Natural killer cell (primary cell): ENCODE results near the gene ZFP36L2. TPM values are rescaled to one million over a fixed set of nuclear protein-coding genes. Genes with fewer than 3 reads are reported as not detected.

Experiments used
- ATAC-seq, 3 donors: fragments of 150-1000 bp in 2 of 3; fragments of 200-7000 bp in 1 of 3; cut with Tn5 transposase; 1 replicate in 1 of 3; 2 replicates in 2 of 3; pipeline ENCODE4 v1.10.0; 2021; ENCODE audit warnings: mild to moderate bottlenecking in 2 of 3, moderate library complexity in 2 of 3
- DNase-seq, 2 donors: peaks; one replicate each; pipeline versions ENCODE4 v3.0.0 to v3.0.0-alpha.2; 2013 to 2021; ENCODE audit warnings: mixed read lengths in 1 of 2
- H3K27ac ChIP-seq: one replicate; pipeline ENCODE4 v1.5.1; 2013; ENCODE audit warnings: mild to moderate bottlenecking, low read length
- H3K27me3 ChIP-seq: one replicate; pipeline ENCODE4 v1.6.1; 2013; ENCODE audit warnings: low read length; ENCODE audit not compliant: control insufficient read depth, insufficient read depth
- H3K36me3 ChIP-seq: one replicate; pipeline ENCODE4 v1.6.1; 2013; ENCODE audit warnings: low read length; ENCODE audit not compliant: control insufficient read depth, insufficient read depth
- H3K4me1 ChIP-seq: one replicate; pipeline ENCODE4 v1.6.1; 2013; ENCODE audit warnings: low read length; ENCODE audit not compliant: control insufficient read depth, insufficient read depth
- H3K4me3 ChIP-seq: one replicate; pipeline ENCODE4 v1.5.1; 2013; ENCODE audit warnings: low read length
- H3K9me3 ChIP-seq: one replicate; pipeline ENCODE4 v1.6.1; 2013; ENCODE audit warnings: low read length; ENCODE audit not compliant: control insufficient read depth, insufficient read depth
- H3K27ac Mint-ChIP-seq, 2 donors: one replicate each; pipeline ENCODE4 v1.8.0; 2022; ENCODE audit warnings: mild to moderate bottlenecking in 2 of 2, mixed read lengths in 2 of 2, moderate library complexity in 1 of 2
- H3K27me3 Mint-ChIP-seq, 2 donors: one replicate each; pipeline ENCODE4 v1.8.0; 2022; ENCODE audit warnings: low read depth in 2 of 2, mixed read lengths in 2 of 2
- H3K36me3 Mint-ChIP-seq: one replicate; pipeline ENCODE4 v1.8.0; 2022; ENCODE audit warnings: mixed read lengths
- H3K4me1 Mint-ChIP-seq, 2 donors: one replicate each; pipeline ENCODE4 v1.8.0; 2022; ENCODE audit warnings: mixed read lengths in 2 of 2
- H3K4me3 Mint-ChIP-seq: one replicate; pipeline ENCODE4 v1.8.0; 2022; ENCODE audit warnings: mild to moderate bottlenecking, moderate library complexity, mixed read lengths
- H3K9me3 Mint-ChIP-seq, 2 donors: one replicate each; pipeline ENCODE4 v1.8.0; 2022; ENCODE audit warnings: mixed read lengths in 2 of 2
- WGBS: methylation state at CpG from one replicate; pipeline ENCODE4 v1.1.7; 2013; ENCODE audit warnings: missing lambda C conversion rate; ENCODE audit not compliant: insufficient coverage; 5-methylcytosine and 5-hydroxymethylcytosine counted together
- intact Hi-C: fragments of 100-400 bp; cut with micrococcal nuclease; formaldehyde crosslinking; loops from one replicate; pipeline ENCODE4 v1.14.2; 2022
- total RNA-seq, 4 donors: library from RNA; stranded (reverse); fragments of 120-200 nt in 1 of 4; gene quantifications; one replicate each; pipeline versions ENCODE4 v1.2.3 to v1.2.4, GENCODE V29; 2013 to 2022
- TF ChIP-seq, protein P1 (sequence below): fragments of 200-600 bp; IDR thresholded peaks from one replicate; pipeline ENCODE4 v1.8.0; 2022; ENCODE audit warnings: antibody characterized with exemption

The ZFP36L2 gene
- total RNA-seq, 3 donors from 2014 or later (not counting 1 experiment from before 2014, with no cell fraction given) = 376 to 428 (median 418) TPM

DNA sequence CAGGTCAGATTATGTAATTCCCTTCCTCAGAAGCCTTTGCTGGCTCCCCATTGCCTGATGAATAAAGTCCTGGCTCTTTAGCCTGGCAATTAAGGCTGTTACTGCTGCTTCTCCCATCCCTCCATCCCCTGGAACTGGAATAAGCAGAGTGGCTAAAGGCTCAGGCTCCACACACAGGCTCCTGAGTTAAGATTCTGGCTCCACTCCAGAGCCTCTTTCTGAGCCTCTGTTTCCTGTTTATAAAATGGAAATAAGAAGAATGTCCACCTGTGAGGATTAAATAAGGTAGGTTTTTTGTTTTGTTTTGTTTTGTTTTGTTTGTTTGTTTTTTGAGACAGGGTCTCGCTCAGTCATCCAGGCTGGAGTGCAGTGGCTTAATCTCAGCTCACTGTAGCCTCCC lies 50.0 kb downstream of the ZFP36L2 start:
- Histone ChIP-seq H3K4me1 (peaks cover 76% of the 10 kb centered on the region), H3K9me3 (peaks cover 12% of the 10 kb centered on the region), H3K4me3 (no peak overlapping the region), H3K27ac (peak overlapping the region; percentile 94), H3K36me3 (no peaks in the 10 kb centered on the region), H3K27me3 (no peaks in the 10 kb centered on the region)
- Mint-ChIP-seq H3K27me3 (no peaks in the 10 kb centered on the region), H3K36me3 (no peaks in the 10 kb centered on the region), H3K9me3 (no peaks in the 10 kb centered on the region), H3K27ac (peak overlapping the region; percentile 99), H3K4me1 (peaks cover 37 to 64% of the 10 kb centered on the region in 2 donors), H3K4me3 (no peak overlapping the region)
- 91% methylated on average over 1 of the region's 1 CpG for WGBS
- DNase-seq (peak in 1 of 2 donors; percentile 45), ATAC-seq (no peak)
- TF ChIP-seq, protein P1, sequence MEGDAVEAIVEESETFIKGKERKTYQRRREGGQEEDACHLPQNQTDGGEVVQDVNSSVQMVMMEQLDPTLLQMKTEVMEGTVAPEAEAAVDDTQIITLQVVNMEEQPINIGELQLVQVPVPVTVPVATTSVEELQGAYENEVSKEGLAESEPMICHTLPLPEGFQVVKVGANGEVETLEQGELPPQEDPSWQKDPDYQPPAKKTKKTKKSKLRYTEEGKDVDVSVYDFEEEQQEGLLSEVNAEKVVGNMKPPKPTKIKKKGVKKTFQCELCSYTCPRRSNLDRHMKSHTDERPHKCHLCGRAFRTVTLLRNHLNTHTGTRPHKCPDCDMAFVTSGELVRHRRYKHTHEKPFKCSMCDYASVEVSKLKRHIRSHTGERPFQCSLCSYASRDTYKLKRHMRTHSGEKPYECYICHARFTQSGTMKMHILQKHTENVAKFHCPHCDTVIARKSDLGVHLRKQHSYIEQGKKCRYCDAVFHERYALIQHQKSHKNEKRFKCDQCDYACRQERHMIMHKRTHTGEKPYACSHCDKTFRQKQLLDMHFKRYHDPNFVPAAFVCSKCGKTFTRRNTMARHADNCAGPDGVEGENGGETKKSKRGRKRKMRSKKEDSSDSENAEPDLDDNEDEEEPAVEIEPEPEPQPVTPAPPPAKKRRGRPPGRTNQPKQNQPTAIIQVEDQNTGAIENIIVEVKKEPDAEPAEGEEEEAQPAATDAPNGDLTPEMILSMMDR = no peak
- intact Hi-C loops = no loop called here

DNA sequence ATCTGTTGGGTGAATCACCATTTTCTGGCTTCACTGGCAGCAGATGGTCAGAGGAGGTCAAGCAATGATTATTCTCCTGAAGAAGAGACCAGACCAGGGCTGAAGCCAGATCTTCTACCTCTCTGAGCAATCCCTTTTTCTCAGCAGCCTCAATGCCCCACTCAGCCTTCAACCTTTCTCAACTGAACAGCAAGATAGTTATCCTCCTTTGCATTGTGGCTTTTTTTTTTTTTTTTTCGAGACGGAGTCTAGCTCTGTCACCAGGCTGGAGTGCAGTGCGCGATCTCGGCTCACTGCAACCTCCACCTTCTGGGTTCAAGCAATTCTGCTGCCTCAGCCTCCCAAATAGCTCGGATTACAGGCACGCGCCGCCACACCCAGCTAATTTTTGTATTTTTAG lies 50.5 kb downstream of the ZFP36L2 start:
- Mint-ChIP-seq H3K4me1 (peaks cover 37 to 63% of the 10 kb centered on the region in 2 donors), H3K9me3 (no peaks in the 10 kb centered on the region), H3K27me3 (no peaks in the 10 kb centered on the region), H3K27ac (peak overlapping the region; percentile 99), H3K36me3 (no peaks in the 10 kb centered on the region), H3K4me3 (peak overlapping the region; percentile 42)
- peaks cover 12% of the 10 kb centered on the region for H3K9me3 ChIP-seq
- intact Hi-C loops = no loop called here
- WGBS = 86% methylated on average over 9 of the region's 9 CpGs
- no peaks in the 10 kb centered on the region for H3K36me3 ChIP-seq
- TF ChIP-seq, protein P1 = no peak
- H3K4me3 ChIP-seq = no peak overlapping the region
- no peaks in the 10 kb centered on the region for H3K27me3 ChIP-seq
- ATAC-seq (no peak), DNase-seq (peak in 1 of 2 donors; percentile 69)
- H3K27ac ChIP-seq = peak overlapping the region; percentile 94
- peaks cover 82% of the 10 kb centered on the region for H3K4me1 ChIP-seq

DNA sequence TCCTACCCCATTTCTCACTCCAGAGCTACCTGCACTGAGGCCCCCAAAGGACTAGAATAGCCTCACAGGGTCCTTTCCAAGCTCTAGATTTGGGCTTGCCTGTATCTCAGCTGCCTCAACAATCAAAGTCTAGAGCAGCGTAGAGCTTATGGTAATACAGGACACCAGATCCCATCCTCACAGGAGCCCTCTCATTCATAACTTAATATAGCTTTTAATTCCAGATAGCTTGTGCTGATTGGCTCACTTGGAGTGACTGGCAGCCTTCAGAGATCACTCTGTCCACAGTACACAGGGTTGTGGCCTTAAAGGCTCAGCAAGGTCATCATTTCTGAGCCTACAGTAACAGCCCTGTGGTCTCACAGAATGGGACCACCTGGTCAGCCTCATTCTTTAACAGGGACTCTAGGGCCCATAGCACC lies 51.4 kb downstream of the ZFP36L2 start:
- H3K9me3 ChIP-seq = peaks cover 12% of the 10 kb centered on the region
- TF ChIP-seq, protein P1 = no peak
- H3K27me3 ChIP-seq = no peaks in the 10 kb centered on the region
- peak overlapping the region; percentile 88 for H3K4me3 Mint-ChIP-seq
- peak overlapping the region; percentile 99 for H3K27ac Mint-ChIP-seq
- no peaks in the 10 kb centered on the region for H3K27me3 Mint-ChIP-seq
- ATAC-seq (peak in 1 of 3 donors; percentile 1), DNase-seq (no peak)
- peaks cover 90% of the 10 kb centered on the region for H3K4me1 ChIP-seq
- H3K36me3 Mint-ChIP-seq = no peaks in the 10 kb centered on the region
- intact Hi-C loops = no loop called here
- no peak overlapping the region for H3K4me3 ChIP-seq
- H3K4me1 Mint-ChIP-seq = peaks cover 39 to 67% of the 10 kb centered on the region in 2 donors
- 6% methylated on average over 1 of the region's 1 CpG for WGBS
- peak overlapping the region; percentile 94 for H3K27ac ChIP-seq
- H3K9me3 Mint-ChIP-seq = no peaks in the 10 kb centered on the region
- no peaks in the 10 kb centered on the region for H3K36me3 ChIP-seq

DNA sequence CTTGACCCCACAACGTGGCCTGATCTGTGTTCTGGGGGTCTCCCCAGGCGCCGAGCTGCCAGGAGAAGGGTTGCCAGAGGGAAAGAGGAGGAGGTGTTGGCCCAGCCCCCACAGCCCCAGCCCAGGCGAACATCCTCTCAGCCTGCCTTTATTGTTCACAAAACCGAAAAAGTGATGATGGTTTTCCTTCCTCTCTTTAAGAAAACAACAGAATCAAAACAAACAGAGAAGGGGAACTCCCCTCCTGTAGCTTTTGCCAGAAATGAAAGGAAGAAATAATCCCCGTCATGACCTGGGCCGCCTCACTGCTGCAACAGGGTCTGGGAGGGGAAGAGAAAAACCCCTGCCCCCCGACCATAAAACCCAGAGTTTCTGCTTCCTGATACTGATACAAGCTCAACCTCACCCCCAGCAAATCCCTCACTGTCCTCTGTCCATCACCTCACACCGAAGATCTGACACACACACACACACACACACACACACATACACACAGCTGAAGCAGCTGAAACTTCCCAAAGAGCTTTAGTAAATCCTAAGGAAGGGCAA lies 52.0 kb downstream of the ZFP36L2 start:
- Mint-ChIP-seq H3K9me3 (no peaks in the 10 kb centered on the region), H3K36me3 (no peaks in the 10 kb centered on the region), H3K4me1 (peaks cover 45 to 73% of the 10 kb centered on the region in 2 donors), H3K27ac (peak overlapping the region; percentile 99), H3K27me3 (no peaks in the 10 kb centered on the region), H3K4me3 (peak overlapping the region; percentile 88)
- H3K36me3 ChIP-seq = no peaks in the 10 kb centered on the region
- peaks cover 12% of the 10 kb centered on the region for H3K9me3 ChIP-seq
- peak overlapping the region; percentile 8 for H3K4me3 ChIP-seq
- peaks cover 96% of the 10 kb centered on the region for H3K4me1 ChIP-seq
- H3K27me3 ChIP-seq = no peaks in the 10 kb centered on the region
- 7% methylated on average over 6 of the region's 9 CpGs for WGBS
- peak; percentile 69 to 83 (median 82) for ATAC-seq
- peak overlapping the region; percentile 94 for H3K27ac ChIP-seq
- TF ChIP-seq, protein P1 = no peak
- peak; percentile 59 to 92 for DNase-seq
- intact Hi-C loops = loop anchor here (1.0 kb wide), 4 partner anchors 15 to 44 kb away; no protein-coding TSS in a partner anchor
